ENCODE results near the gene C12orf75.

The C12orf75 gene

DNA sequence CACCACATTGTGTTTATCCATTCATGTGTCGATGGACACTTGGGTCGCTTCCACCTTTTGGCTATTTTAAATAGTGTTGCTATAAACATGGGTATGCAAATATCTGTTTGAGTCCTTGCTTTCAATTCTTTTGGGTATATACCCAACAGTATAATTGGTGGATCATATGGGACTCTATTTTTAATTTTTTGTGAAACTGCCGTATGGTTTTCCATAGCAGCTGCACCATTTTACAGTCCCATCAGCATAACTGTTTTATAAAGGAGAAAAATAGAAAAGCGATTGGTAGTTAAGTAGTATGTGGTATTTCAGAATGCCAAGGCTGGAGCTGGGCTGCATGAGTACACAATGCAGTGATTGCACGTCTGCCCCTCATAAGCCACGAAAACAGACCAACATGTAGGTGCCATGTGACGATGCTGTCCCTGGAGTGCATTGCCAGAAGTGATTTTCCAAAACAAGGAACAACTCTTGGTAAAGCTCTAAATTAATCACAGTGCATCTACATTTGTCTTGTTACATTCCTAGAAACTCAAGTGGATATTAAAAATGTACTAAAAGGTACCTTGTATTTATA, 83.5 kb downstream of the C12orf75 start:
- POLR2A ChIA-PET: no interaction called here
- no peak for DNase-seq (ENCODE audit: extremely low spot score)
- TF ChIP-seq, protein P1, sequence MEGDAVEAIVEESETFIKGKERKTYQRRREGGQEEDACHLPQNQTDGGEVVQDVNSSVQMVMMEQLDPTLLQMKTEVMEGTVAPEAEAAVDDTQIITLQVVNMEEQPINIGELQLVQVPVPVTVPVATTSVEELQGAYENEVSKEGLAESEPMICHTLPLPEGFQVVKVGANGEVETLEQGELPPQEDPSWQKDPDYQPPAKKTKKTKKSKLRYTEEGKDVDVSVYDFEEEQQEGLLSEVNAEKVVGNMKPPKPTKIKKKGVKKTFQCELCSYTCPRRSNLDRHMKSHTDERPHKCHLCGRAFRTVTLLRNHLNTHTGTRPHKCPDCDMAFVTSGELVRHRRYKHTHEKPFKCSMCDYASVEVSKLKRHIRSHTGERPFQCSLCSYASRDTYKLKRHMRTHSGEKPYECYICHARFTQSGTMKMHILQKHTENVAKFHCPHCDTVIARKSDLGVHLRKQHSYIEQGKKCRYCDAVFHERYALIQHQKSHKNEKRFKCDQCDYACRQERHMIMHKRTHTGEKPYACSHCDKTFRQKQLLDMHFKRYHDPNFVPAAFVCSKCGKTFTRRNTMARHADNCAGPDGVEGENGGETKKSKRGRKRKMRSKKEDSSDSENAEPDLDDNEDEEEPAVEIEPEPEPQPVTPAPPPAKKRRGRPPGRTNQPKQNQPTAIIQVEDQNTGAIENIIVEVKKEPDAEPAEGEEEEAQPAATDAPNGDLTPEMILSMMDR (IDR thresholded peaks at IDR 0.05; ENCODE audit: control extremely low read depth, extremely low read depth, low read depth, missing control alignments): no peak
- CTCF ChIA-PET: interaction anchor here (2.6 kb wide), 1 partner anchor 723 kb away, joined by 11 read pairs; no protein-coding TSS in a partner anchor

DNA sequence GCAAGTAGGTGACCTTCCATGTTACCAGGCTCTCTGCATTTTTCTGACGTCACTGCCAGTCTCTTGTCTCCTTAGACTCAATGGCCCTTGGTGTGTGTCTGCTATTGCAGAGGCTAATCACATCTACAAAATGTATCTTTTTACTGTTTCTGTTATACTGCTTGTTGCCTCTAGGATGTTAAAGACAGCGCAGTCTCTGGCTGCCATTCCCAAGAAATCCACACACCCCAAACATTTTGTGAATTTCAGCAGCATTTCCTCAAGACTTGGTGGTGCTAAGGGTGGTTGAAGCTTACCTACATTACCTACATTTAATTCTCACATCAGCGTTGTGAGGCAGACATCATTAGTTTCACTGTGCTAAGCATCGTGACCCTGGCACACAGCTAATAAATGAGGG, 87.2 kb downstream of the C12orf75 start:
- no peak for DNase-seq (ENCODE audit: extremely low spot score)
- POLR2A ChIA-PET: no interaction called here
- TF ChIP-seq, protein P1 (IDR thresholded peaks at IDR 0.05; ENCODE audit: control extremely low read depth, extremely low read depth, low read depth, missing control alignments): no peak
- CTCF ChIA-PET: interaction anchor here (1.2 to 4.1 kb wide), 3 partner anchors 9 to 719 kb away, joined by 3 to 93 read pairs (median 4); partner anchors contain the start of gene NUAK1

DNA sequence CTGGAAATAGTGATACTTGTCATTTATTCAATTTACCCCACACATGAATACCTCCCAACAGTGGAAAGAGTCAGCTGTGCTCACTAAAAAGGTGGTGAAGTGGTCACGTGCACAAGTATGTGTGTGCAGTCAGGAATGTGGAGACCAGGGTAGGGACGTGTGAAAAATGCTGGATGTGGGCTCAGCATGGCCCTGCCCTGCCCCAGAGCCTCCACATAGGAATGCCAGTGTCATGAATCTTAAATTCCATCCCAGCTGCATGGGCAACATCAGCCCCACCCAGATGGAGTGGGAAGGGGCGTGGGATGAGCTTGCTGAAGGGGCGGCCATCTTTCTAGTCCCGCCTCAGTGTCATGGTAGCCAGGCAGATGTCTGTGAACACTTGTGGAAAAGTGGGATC, 87.7 kb downstream of the C12orf75 start:
- CTCF ChIA-PET: interaction anchor here (1.2 to 4.1 kb wide), 4 partner anchors 9 to 806 kb away, joined by 3 to 93 read pairs (median 16); partner anchors contain the start of gene NUAK1
- TF ChIP-seq, protein P1 (IDR thresholded peaks at IDR 0.05; ENCODE audit: control extremely low read depth, extremely low read depth, low read depth, missing control alignments): no peak
- POLR2A ChIA-PET: no interaction called here
- no peak for DNase-seq (ENCODE audit: extremely low spot score)

DNA sequence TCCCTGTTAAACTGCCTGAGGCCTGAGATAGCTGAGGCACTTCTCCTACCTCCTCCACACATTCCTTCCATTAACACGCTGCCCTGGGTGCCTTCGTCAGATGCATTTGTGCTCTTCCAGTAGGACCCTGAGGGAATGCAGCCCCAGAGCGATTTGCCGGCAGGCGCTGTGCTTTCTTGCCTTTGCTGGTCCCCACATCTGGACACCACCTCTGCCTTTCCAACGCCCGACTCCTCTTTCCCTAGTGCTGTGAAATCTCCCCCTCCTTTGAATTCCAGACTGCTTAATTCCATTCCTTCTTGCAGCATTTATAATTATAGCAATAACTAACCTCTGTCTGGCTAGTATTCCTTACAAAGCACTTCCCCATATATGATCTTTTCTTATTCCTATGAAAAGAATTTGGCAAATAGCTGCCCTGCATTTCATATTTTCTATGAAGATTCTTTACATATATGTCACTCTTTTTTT, 88.4 kb downstream of the C12orf75 start:
- DNase-seq (ENCODE audit: extremely low spot score): no peak
- POLR2A ChIA-PET: no interaction called here
- TF ChIP-seq, protein P1 (IDR thresholded peaks at IDR 0.05; ENCODE audit: control extremely low read depth, extremely low read depth, low read depth, missing control alignments): no peak
- CTCF ChIA-PET: interaction anchor here (1.2 to 4.1 kb wide), 4 partner anchors 12 to 805 kb away, joined by 3 to 93 read pairs (median 26); partner anchors contain the start of gene NUAK1

DNA sequence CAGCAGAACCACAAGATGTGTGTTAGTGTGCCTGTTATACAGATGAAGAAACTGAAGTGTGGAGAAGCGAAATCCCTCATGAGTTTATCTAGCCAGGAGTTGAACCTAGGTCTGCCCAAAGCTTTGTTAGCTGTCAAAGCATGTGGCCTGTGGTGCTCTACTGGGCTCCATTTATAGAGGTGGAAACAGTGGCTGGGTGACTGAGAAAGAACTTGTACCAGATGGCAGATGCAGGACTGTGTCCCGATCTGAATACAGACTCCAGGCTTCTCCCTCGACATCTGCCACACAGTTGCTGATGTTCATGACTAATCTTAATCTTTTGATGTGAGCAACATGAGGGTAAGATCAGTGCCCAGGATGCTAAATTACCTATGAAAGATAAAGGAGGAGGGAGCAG, 89.1 kb downstream of the C12orf75 start:
- TF ChIP-seq, protein P1 (IDR thresholded peaks at IDR 0.05; ENCODE audit: control extremely low read depth, extremely low read depth, low read depth, missing control alignments): no peak
- POLR2A ChIA-PET: no interaction called here
- CTCF ChIA-PET: interaction anchor here (1.0 to 4.1 kb wide), 8 partner anchors 12 to 806 kb away, joined by 3 to 93 read pairs (median 18); partner anchors contain the start of gene NUAK1
- no peak for DNase-seq (ENCODE audit: extremely low spot score)

DNA sequence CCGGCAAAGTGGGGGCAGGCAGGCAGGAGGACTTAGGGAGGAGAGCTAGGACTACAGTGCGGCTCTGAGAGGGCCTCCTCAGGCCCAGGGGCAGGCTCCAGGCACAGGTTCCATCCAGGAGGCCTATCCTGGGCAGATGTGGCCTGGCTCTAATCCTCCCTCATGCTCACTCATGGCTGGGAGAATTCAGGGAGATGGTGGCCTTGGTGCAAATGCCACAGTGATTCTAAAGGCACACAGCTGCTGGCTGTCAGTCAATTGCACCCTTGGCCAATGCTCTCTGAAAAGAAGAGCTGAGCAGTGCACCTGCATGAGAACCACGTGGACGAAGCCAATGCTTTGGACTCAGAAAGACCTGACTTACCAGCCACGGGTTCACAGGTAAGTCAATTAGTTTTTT, 89.6 kb downstream of the C12orf75 start:
- ChIA-PET CTCF (interaction anchor here (0.5 to 4.1 kb wide), 24 partner anchors 9 to 1197 kb away, joined by 3 to 93 read pairs (median 3); partner anchors contain the start of gene NUAK1), POLR2A (no interaction called here)
- no peak for DNase-seq (ENCODE audit: extremely low spot score)
- TF ChIP-seq, protein P1 (IDR thresholded peaks at IDR 0.05; ENCODE audit: control extremely low read depth, extremely low read depth, low read depth, missing control alignments): no peak

Measured in GM10248 (cell line).